Progenitor cell of endocrine pancreas (in vitro differentiated cells): ENCODE data around the gene FAM43B. TPM values are rescaled to one million over a fixed set of nuclear protein-coding genes. Genes with fewer than 3 reads are reported as not detected.

Experiments
- DNase-seq: peaks from one replicate; pipeline ENCODE4 v3.0.0; 2021; ENCODE audit warnings: low spot score; ENCODE audit not compliant: unreplicated experiment
- H3K27ac Mint-ChIP-seq: 2 replicates; pipeline ENCODE4 v1.8.0; 2021; ENCODE audit warnings: mild to moderate bottlenecking, moderate library complexity, mixed read lengths
- H3K27me3 Mint-ChIP-seq: 2 replicates; pipeline ENCODE4 v1.8.0; 2021; ENCODE audit warnings: mixed read lengths
- H3K36me3 Mint-ChIP-seq: 2 replicates; pipeline ENCODE4 v1.8.0; 2022; ENCODE audit warnings: mixed read lengths; ENCODE audit not compliant: insufficient read depth
- H3K4me1 Mint-ChIP-seq: 2 replicates; pipeline ENCODE4 v1.8.0; 2021; ENCODE audit warnings: low read depth, mixed read lengths
- H3K4me3 Mint-ChIP-seq: 2 replicates; pipeline ENCODE4 v1.8.0; 2021; ENCODE audit warnings: low read depth, mild to moderate bottlenecking, moderate library complexity, mixed read lengths
- H3K9me3 Mint-ChIP-seq: 2 replicates; pipeline ENCODE4 v1.8.0; 2021; ENCODE audit warnings: low read depth, mixed read lengths
- CTCF ChIP-seq: fragments of 200-600 bp; sonication (generic); IDR thresholded peaks from one replicate; pipeline ENCODE4 v1.5.0; 2021; ENCODE audit warnings: antibody characterized with exemption, mild to moderate bottlenecking; ENCODE audit not compliant: unreplicated experiment
- total RNA-seq: library from RNA; stranded (reverse); gene quantifications from 2 replicates; pipeline ENCODE4 v1.2.1, GENCODE V29; 2021

FAM43B gene
- total RNA-seq, 1 donor from 2014 or later: 0.10 TPM

GRCh38 chr1:20594746-20595145 lies 42.4 kb downstream of the FAM43B start:
- no peak for TF ChIP-seq CTCF
- Mint-ChIP-seq H3K4me3 (no peak overlapping the region), H3K27ac (no peak overlapping the region), H3K27me3 (peaks cover 30% of the 10 kb centered on the region), H3K4me1 (peaks cover 7% of the 10 kb centered on the region), H3K9me3 (no peaks in the 10 kb centered on the region), H3K36me3 (no peaks in the 10 kb centered on the region)
- no peak for DNase-seq

GRCh38 chr1:20596106-20596505 lies 43.7 kb downstream of the FAM43B start:
- H3K4me1 Mint-ChIP-seq: no peaks in the 10 kb centered on the region
- H3K4me3 Mint-ChIP-seq: no peak overlapping the region
- H3K36me3 Mint-ChIP-seq: no peaks in the 10 kb centered on the region
- TF ChIP-seq CTCF: no peak
- peaks cover 20% of the 10 kb centered on the region for H3K27me3 Mint-ChIP-seq
- no peak for DNase-seq
- no peak overlapping the region for H3K27ac Mint-ChIP-seq
- H3K9me3 Mint-ChIP-seq: no peaks in the 10 kb centered on the region

- Mint-ChIP-seq H3K36me3 (no peaks in the 10 kb centered on the region), H3K4me3 (no peak overlapping the region), H3K27me3 (peaks cover 8% of the 10 kb centered on the region), H3K9me3 (no peaks in the 10 kb centered on the region), H3K4me1 (no peaks in the 10 kb centered on the region), H3K27ac (no peak overlapping the region)
- no peak for DNase-seq
- no peak for TF ChIP-seq CTCF
These were observed 45.3 kb downstream of the FAM43B start for GRCh38 chr1:20597650-20598049.

GRCh38 chr1:20600156-20600555 lies 47.8 kb downstream of the FAM43B start:
- H3K4me3 Mint-ChIP-seq: no peak overlapping the region
- TF ChIP-seq CTCF: no peak
- H3K4me1 Mint-ChIP-seq: no peaks in the 10 kb centered on the region
- H3K36me3 Mint-ChIP-seq: no peaks in the 10 kb centered on the region
- no peak overlapping the region for H3K27ac Mint-ChIP-seq
- H3K9me3 Mint-ChIP-seq: no peaks in the 10 kb centered on the region
- no peak for DNase-seq
- H3K27me3 Mint-ChIP-seq: peaks cover 3% of the 10 kb centered on the region

- TF ChIP-seq CTCF: no peak
- H3K27ac Mint-ChIP-seq: no peak overlapping the region
These were observed 48.9 kb downstream of the FAM43B start for GRCh38 chr1:20601129-20601825.

More at GRCh38 chr1:20601129-20601825, 48.9 kb downstream of the FAM43B start:
- peaks cover under 1% of the 10 kb centered on the region for H3K27me3 Mint-ChIP-seq
- H3K4me1 Mint-ChIP-seq: no peaks in the 10 kb centered on the region
- H3K9me3 Mint-ChIP-seq: no peaks in the 10 kb centered on the region
- no peak for DNase-seq
- no peaks in the 10 kb centered on the region for H3K36me3 Mint-ChIP-seq
- H3K4me3 Mint-ChIP-seq: no peak overlapping the region
